RWPE1 (cell line): ENCODE data around the gene PARVA.

Experiments used
- CTCF ChIA-PET: fragments of 350-600 bp; sonication (Branson Sonifier 250); formaldehyde crosslinking; extraction: SDS; loops from one replicate; lab custom pipeline; 2021; lab: Yijun Ruan, JAX
- POLR2A ChIA-PET: fragments of 400-600 bp; formaldehyde crosslinking; extraction: SDS; loops from one replicate; lab custom pipeline; 2020; ENCODE audit warnings: antibody characterized with exemption; ENCODE audit not compliant: low non-redundant PET; lab: Yijun Ruan, JAX
- DNase-seq: peaks from one replicate; pipeline ENCODE4 v3.0.0; 2012; ENCODE audit warnings: low spot score
- H3K27ac ChIP-seq: fragments of 450-650 bp; 2 replicates; pipeline ENCODE4 v1.5.1; 2017
- CTCF ChIP-seq: fragments of 450-650 bp; conservative IDR thresholded peaks from 2 replicates; pipeline ENCODE4 v1.5.1; 2017; ENCODE audit warnings: low read depth, mild to moderate bottlenecking

PARVA gene

GRCh38 chr11:12459865-12460444, 82.6 kb downstream of the PARVA start:
- CTCF ChIA-PET: no interaction called here
- POLR2A ChIA-PET: no interaction called here
- TF ChIP-seq CTCF: no peak
- DNase-seq: no peak
- no peak overlapping the region for H3K27ac ChIP-seq

GRCh38 chr11:12460466-12460865, 83.1 kb downstream of the PARVA start:
- no peak for TF ChIP-seq CTCF
- no peak overlapping the region for H3K27ac ChIP-seq
- CTCF ChIA-PET: no interaction called here
- POLR2A ChIA-PET: no interaction called here
- no peak for DNase-seq

- H3K27ac ChIP-seq: no peak overlapping the region
- CTCF ChIA-PET: no interaction called here
- DNase-seq: no peak
Observed at GRCh38 chr11:12461516-12461915, 84.1 kb downstream of the PARVA start.

GRCh38 chr11:12464303-12464702, 86.9 kb downstream of the PARVA start:
- H3K27ac ChIP-seq: no peak overlapping the region
- DNase-seq: no peak
- ChIA-PET CTCF (no interaction called here), POLR2A (no interaction called here)
- no peak for TF ChIP-seq CTCF

More at GRCh38 chr11:12461516-12461915, 84.1 kb downstream of the PARVA start:
- POLR2A ChIA-PET: no interaction called here
- TF ChIP-seq CTCF: no peak

- no peak overlapping the region for H3K27ac ChIP-seq
- POLR2A ChIA-PET: no interaction called here
- no peak for DNase-seq
- CTCF ChIA-PET: no interaction called here
- no peak for TF ChIP-seq CTCF
Observed at GRCh38 chr11:12465332-12465731, 88.0 kb downstream of the PARVA start.

- no peak for DNase-seq
- no peak for TF ChIP-seq CTCF
- no peak overlapping the region for H3K27ac ChIP-seq
- ChIA-PET CTCF (no interaction called here), POLR2A (no interaction called here)
Observed at GRCh38 chr11:12467610-12468009, 90.2 kb downstream of the PARVA start.
